Trophoblast cell (in vitro differentiated cells and primary cell): ENCODE data around the gene THRA.

Experiments used
- DNase-seq, 2 donors: peaks; one replicate each; pipeline ENCODE4 v3.0.0-alpha.2; 2016
- H2AFZ ChIP-seq: 2 replicates; pipeline ENCODE4 v1.6.1; 2013; ENCODE audit warnings: low read length, moderate library complexity, mild to moderate bottlenecking; ENCODE audit not compliant: insufficient read depth, poor library complexity
- H2AK5ac ChIP-seq: 2 replicates; pipeline ENCODE4 v1.6.1; 2013; ENCODE audit warnings: mild to moderate bottlenecking, low read length
- H2BK120ac ChIP-seq: 2 replicates; pipeline ENCODE4 v1.6.1; 2013; ENCODE audit warnings: low read length, mild to moderate bottlenecking, moderate library complexity; ENCODE audit not compliant: insufficient read depth, poor library complexity
- H2BK12ac ChIP-seq: 2 replicates; pipeline ENCODE4 v1.6.1; 2013; ENCODE audit warnings: mild to moderate bottlenecking, low read length, moderate library complexity
- H2BK5ac ChIP-seq: 2 replicates; pipeline ENCODE4 v1.6.1; 2013; ENCODE audit warnings: low read length, low read depth, moderate library complexity, mild to moderate bottlenecking; ENCODE audit not compliant: poor library complexity
- H3K14ac ChIP-seq: 2 replicates; pipeline ENCODE4 v1.6.1; 2013; ENCODE audit warnings: mild to moderate bottlenecking, low read length
- H3K18ac ChIP-seq: 2 replicates; pipeline ENCODE4 v1.6.1; 2013; ENCODE audit warnings: mild to moderate bottlenecking, low read length
- H3K23ac ChIP-seq: 2 replicates; pipeline ENCODE4 v1.6.1; 2013; ENCODE audit warnings: low read length
- H3K27ac ChIP-seq: 2 replicates; pipeline ENCODE4 v1.5.1; 2013; ENCODE audit warnings: low read depth, mild to moderate bottlenecking, inconsistent platforms, low read length, moderate library complexity
- H3K27me3 ChIP-seq: 2 replicates; pipeline ENCODE4 v1.6.1; 2013; ENCODE audit warnings: inconsistent platforms, mild to moderate bottlenecking, low read length, moderate library complexity; ENCODE audit not compliant: insufficient read depth
- H3K36me3 ChIP-seq, 2 experiments: 1 replicate in 1 of 2; 2 replicates in 1 of 2; pipeline ENCODE4 v1.6.1; 2013; ENCODE audit warnings: low read length in 2 of 2, mild to moderate bottlenecking in 2 of 2, moderate library complexity in 1 of 2; ENCODE audit not compliant: insufficient read depth in 2 of 2, control insufficient read depth in 1 of 2
- H3K4ac ChIP-seq: 2 replicates; pipeline ENCODE4 v1.6.1; 2013; ENCODE audit warnings: low read depth, mild to moderate bottlenecking, low read length, moderate library complexity
- H3K4me1 ChIP-seq, 2 experiments: 1 replicate in 1 of 2; 2 replicates in 1 of 2; pipeline ENCODE4 v1.6.1; 2013; ENCODE audit warnings: low read length in 2 of 2, mild to moderate bottlenecking in 2 of 2, moderate library complexity in 1 of 2; ENCODE audit not compliant: insufficient read depth in 2 of 2, control insufficient read depth in 1 of 2
- H3K4me2 ChIP-seq: 2 replicates; pipeline ENCODE4 v1.6.1; 2013; ENCODE audit warnings: inconsistent platforms, mild to moderate bottlenecking, low read length, moderate library complexity
- H3K4me3 ChIP-seq: 2 replicates; pipeline ENCODE4 v1.5.1; 2013; ENCODE audit warnings: mild to moderate bottlenecking, low read depth, low read length, inconsistent platforms
- H3K79me1 ChIP-seq: one replicate; pipeline ENCODE4 v1.6.1; 2013; ENCODE audit warnings: low read length
- H3K79me2 ChIP-seq: 2 replicates; pipeline ENCODE4 v1.6.1; 2013; ENCODE audit warnings: low read length, mild to moderate bottlenecking; ENCODE audit not compliant: control insufficient read depth, insufficient read depth, poor library complexity
- H3K9ac ChIP-seq: 2 replicates; pipeline ENCODE4 v1.6.1; 2013; ENCODE audit warnings: mild to moderate bottlenecking, low read length
- H3K9me3 ChIP-seq: 2 replicates; pipeline ENCODE4 v1.6.1; 2013; ENCODE audit warnings: low read depth, mild to moderate bottlenecking, control low read depth, inconsistent platforms, low read length; ENCODE audit not compliant: insufficient read depth
- H4K12ac ChIP-seq: 2 replicates; pipeline ENCODE4 v1.6.1; 2013; ENCODE audit warnings: low read depth, mild to moderate bottlenecking, low read length, moderate library complexity
- H4K8ac ChIP-seq: 2 replicates; pipeline ENCODE4 v1.6.1; 2013; ENCODE audit warnings: low read depth, mild to moderate bottlenecking, low read length, moderate library complexity
- H4K91ac ChIP-seq: one replicate; pipeline ENCODE4 v1.6.1; 2013; ENCODE audit warnings: low read depth, mild to moderate bottlenecking, low read length, moderate library complexity
- WGBS: extraction: QIAGEN DNeasy Blood & Tissue Kit; methylation state at CpG from one replicate; pipeline ENCODE4 v1.1.7; 2013; ENCODE audit warnings: missing lambda C conversion rate; ENCODE audit not compliant: insufficient read length, insufficient coverage; ENCODE audit errors: extremely low coverage; 5-methylcytosine and 5-hydroxymethylcytosine counted together

THRA gene

DNA sequence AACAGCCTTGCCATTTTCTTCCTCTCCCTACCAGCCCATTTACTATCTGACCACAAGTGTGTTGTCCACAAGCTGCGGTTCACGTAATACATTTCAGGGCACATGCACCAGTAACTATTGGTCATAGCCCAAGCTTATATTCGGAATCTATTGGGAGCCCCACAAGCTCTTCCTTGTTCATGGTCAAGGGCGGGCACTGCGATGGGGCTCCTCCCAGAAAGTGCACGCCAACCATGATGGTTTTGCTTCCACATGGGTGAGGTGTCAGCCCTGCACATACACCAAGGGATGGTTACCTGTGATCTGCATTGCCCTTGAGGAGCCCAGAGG is 12.1 kb downstream of the THRA start:
- Histone ChIP-seq H3K79me2 (no peaks in the 10 kb centered on the region), H3K4ac (no peak overlapping the region), H2BK5ac (no peak overlapping the region), H4K91ac (no peak overlapping the region), H2AFZ (no peak overlapping the region), H2AK5ac (no peak overlapping the region), H4K8ac (no peak overlapping the region), H2BK12ac (no peak overlapping the region), H3K4me2 (no peak overlapping the region), H3K79me1 (no peaks in the 10 kb centered on the region), H3K4me1 (peaks cover 3 to 4% of the 10 kb centered on the region in 2 experiments), H3K9me3 (no peaks in the 10 kb centered on the region), H2BK120ac (no peak overlapping the region), H3K36me3 (peaks cover 0 to 3% of the 10 kb centered on the region in 2 experiments), H3K23ac (no peak overlapping the region), H4K12ac (no peak overlapping the region), H3K9ac (no peak overlapping the region), H3K27me3 (no peaks in the 10 kb centered on the region), H3K18ac (no peak overlapping the region), H3K4me3 (no peak overlapping the region), H3K27ac (no peak overlapping the region), H3K14ac (no peak overlapping the region)
- DNase-seq = no peak
- no CpG with 5 or more reads among the region's 6 CpGs for WGBS

DNA sequence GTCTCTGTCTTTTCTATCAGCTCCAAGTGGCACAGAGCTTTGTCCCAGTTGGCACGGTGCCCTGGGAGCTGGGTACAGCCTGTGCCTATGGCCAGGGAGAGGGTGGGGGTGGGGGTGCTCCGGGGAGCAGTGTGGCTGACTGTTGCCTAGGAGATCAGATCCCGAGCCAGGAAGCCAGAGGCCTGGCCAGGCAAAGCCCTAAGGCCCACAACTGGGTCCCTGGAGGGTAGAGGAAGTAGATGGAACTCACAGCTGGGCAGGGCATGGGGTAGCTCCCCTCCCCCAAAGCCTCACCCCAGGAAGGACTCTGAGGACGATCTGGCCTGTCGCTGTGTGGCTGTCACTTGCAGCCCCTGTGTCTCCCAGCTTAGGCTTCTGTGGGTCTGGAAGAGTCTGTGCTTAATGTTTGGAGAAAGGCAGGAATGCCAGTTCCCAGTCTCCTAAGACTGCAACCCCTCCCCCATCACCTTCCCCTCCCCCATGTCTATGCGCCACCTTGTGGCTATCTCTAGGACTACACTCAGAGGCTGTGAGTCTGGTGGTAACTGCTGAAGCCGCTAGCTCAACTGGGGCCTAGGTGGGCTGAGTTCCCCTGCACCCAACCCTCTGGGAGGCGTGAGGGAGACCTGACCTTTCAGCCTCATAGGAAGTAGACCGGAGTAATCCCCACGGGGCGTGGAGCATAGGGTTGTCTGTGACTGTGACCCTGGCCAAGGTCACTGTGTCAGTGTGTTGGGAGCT is 12.6 kb downstream of the THRA start:
- H3K4me3 ChIP-seq = no peak overlapping the region
- no peak overlapping the region for H3K23ac ChIP-seq
- H4K8ac ChIP-seq = peak overlapping the region; percentile 5
- no CpG with 5 or more reads among the region's 11 CpGs for WGBS
- H3K79me1 ChIP-seq = no peaks in the 10 kb centered on the region
- H3K9me3 ChIP-seq = no peaks in the 10 kb centered on the region
- H3K4me2 ChIP-seq = no peak overlapping the region
- no peak overlapping the region for H3K9ac ChIP-seq
- no peaks in the 10 kb centered on the region for H3K79me2 ChIP-seq
- H2AFZ ChIP-seq = peak overlapping the region; percentile 8
- no peak overlapping the region for H3K18ac ChIP-seq
- H3K36me3 ChIP-seq = peaks cover 0 to 3% of the 10 kb centered on the region in 2 experiments
- no peak overlapping the region for H2AK5ac ChIP-seq
- no peak overlapping the region for H2BK5ac ChIP-seq
- H3K14ac ChIP-seq = no peak overlapping the region
- H3K4me1 ChIP-seq = peaks cover 3 to 4% of the 10 kb centered on the region in 2 experiments
- H3K4ac ChIP-seq = no peak overlapping the region
- peak; percentile 26 to 78 for DNase-seq
- H3K27me3 ChIP-seq = no peaks in the 10 kb centered on the region
- no peak overlapping the region for H4K91ac ChIP-seq
- H2BK120ac ChIP-seq = no peak overlapping the region
- no peak overlapping the region for H4K12ac ChIP-seq
- no peak overlapping the region for H3K27ac ChIP-seq
- H2BK12ac ChIP-seq = no peak overlapping the region

DNA sequence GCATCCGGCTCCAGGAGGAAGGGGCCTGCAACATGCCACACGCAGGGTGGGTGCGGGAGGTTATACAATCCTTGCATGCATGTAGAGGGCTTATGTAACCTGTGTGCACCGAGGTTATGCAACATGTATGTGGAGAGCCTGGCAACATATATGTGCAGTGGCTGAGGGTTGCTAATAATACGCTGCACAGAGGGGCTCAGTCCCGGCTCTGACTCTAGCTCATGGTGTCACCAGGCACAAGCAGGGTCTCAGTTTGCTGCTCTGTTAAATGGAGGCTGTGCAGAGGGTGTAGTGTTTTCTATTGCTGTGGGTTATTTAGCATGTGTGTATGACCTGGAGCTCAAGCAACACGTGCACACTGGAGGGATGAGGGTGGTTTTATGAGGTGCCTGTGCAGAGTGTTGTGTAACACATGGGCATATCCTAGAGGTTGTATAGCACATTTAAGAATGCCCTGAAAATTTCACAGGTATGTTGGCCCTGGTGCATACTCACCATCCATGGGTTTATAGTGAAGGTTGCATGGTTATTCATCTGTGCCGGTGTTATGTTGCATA is 13.3 kb downstream of the THRA start:
- no peak overlapping the region for H3K4me3 ChIP-seq
- no peak overlapping the region for H4K12ac ChIP-seq
- no peak overlapping the region for H2AK5ac ChIP-seq
- peaks cover 0 to 3% of the 10 kb centered on the region in 2 experiments for H3K36me3 ChIP-seq
- no peak overlapping the region for H2AFZ ChIP-seq
- no peak overlapping the region for H2BK12ac ChIP-seq
- H3K79me1 ChIP-seq = no peaks in the 10 kb centered on the region
- no peak overlapping the region for H3K18ac ChIP-seq
- H3K27ac ChIP-seq = no peak overlapping the region
- H4K8ac ChIP-seq = no peak overlapping the region
- H3K4me2 ChIP-seq = no peak overlapping the region
- H3K9me3 ChIP-seq = no peaks in the 10 kb centered on the region
- H3K4me1 ChIP-seq = peaks cover 3 to 4% of the 10 kb centered on the region in 2 experiments
- no peaks in the 10 kb centered on the region for H3K27me3 ChIP-seq
- H2BK120ac ChIP-seq = no peak overlapping the region
- H3K4ac ChIP-seq = no peak overlapping the region
- no peaks in the 10 kb centered on the region for H3K79me2 ChIP-seq
- H3K23ac ChIP-seq = no peak overlapping the region
- no peak overlapping the region for H3K9ac ChIP-seq
- no peak overlapping the region for H4K91ac ChIP-seq
- WGBS = no CpG with 5 or more reads among the region's 8 CpGs
- H2BK5ac ChIP-seq = no peak overlapping the region
- DNase-seq = no peak
- H3K14ac ChIP-seq = no peak overlapping the region

DNA sequence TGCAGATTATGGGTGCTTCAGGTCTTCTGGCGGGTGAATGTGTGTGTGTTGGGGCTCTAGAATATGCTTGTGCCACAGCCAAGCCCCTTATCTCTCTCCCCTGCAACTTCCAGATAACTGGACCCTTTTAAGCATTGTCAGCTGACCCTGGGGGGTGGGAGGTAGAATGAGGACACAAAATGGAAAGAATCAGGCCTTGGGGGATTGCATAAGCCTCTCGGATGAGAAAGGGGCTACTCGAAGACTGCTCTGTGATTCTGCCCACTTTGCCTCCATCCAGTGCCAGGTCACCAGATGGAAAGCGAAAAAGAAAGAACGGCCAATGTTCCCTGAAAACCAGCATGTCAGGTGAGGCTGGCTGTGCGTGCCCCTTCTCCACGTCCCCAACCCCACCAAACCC is 13.8 kb downstream of the THRA start:
- Histone ChIP-seq H3K14ac (no peak overlapping the region), H4K8ac (no peak overlapping the region), H4K12ac (no peak overlapping the region), H3K27ac (no peak overlapping the region), H3K27me3 (no peaks in the 10 kb centered on the region), H2AFZ (no peak overlapping the region), H3K4me3 (no peak overlapping the region), H3K9ac (no peak overlapping the region), H4K91ac (no peak overlapping the region), H3K18ac (no peak overlapping the region), H3K4me2 (no peak overlapping the region), H3K79me2 (no peaks in the 10 kb centered on the region), H3K36me3 (peaks cover 0 to 3% of the 10 kb centered on the region in 2 experiments), H3K4me1 (peaks cover 3 to 4% of the 10 kb centered on the region in 2 experiments), H2BK12ac (no peak overlapping the region), H2BK5ac (no peak overlapping the region), H3K79me1 (no peaks in the 10 kb centered on the region), H3K9me3 (no peaks in the 10 kb centered on the region), H3K23ac (no peak overlapping the region), H2BK120ac (no peak overlapping the region), H3K4ac (no peak overlapping the region), H2AK5ac (no peak overlapping the region)
- no CpG with 5 or more reads among the region's 7 CpGs for WGBS
- DNase-seq = no peak
